Neural cell (in vitro differentiated cells): ENCODE results near the gene SFXN3. TPM values are rescaled to one million over a fixed set of nuclear protein-coding genes. Genes with fewer than 3 reads are reported as not detected.

Source experiments
- H2AFZ ChIP-seq: fragments of 200-600, 300-800 bp; sonication (generic), shearing (Covaris generic); 2 replicates; pipeline ENCODE4 v1.6.0; 2014; ENCODE audit warnings: low read depth, mild to moderate bottlenecking, antibody characterized with exemption, low read length, moderate library complexity
- H3F3A ChIP-seq: fragments of 200-600 bp; shearing (Covaris generic); 2 replicates; pipeline ENCODE4 v1.6.1; 2016; ENCODE audit warnings: mild to moderate bottlenecking, moderate library complexity, mixed read lengths, antibody characterized with exemption, low read length; ENCODE audit not compliant: insufficient read depth, poor library complexity, severe bottlenecking
- H3K27ac ChIP-seq: fragments of 200-600, 300-800 bp; sonication (generic), shearing (Covaris generic); 2 replicates; pipeline ENCODE4 v1.5.1; 2014; ENCODE audit warnings: mild to moderate bottlenecking, low read length, moderate library complexity
- H3K27me3 ChIP-seq: fragments of 300-800, 200-600 bp; sonication (generic), shearing (Covaris generic); 2 replicates; pipeline ENCODE4 v1.6.0; 2014; ENCODE audit warnings: mild to moderate bottlenecking, low read depth, low read length, moderate library complexity; ENCODE audit not compliant: insufficient read depth
- H3K36me3 ChIP-seq: fragments of 300-800, 200-600 bp; sonication (generic), shearing (Covaris generic); 2 replicates; pipeline ENCODE4 v1.5.1; 2014; ENCODE audit warnings: mild to moderate bottlenecking, antibody characterized with exemption, low read length, moderate library complexity; ENCODE audit not compliant: insufficient read depth
- H3K4me2 ChIP-seq: fragments of 300-800, 200-600 bp; sonication (generic), shearing (Covaris generic); 2 replicates; pipeline ENCODE4 v1.6.0; 2014; ENCODE audit warnings: mild to moderate bottlenecking, low read length
- H3K4me3 ChIP-seq: fragments of 300-800, 200-600 bp; sonication (generic), shearing (Covaris generic); 2 replicates; pipeline ENCODE4 v1.5.1; 2014; ENCODE audit warnings: mild to moderate bottlenecking, low read length, moderate library complexity
- H3K79me2 ChIP-seq: fragments of 200-600 bp; shearing (Covaris generic); replicated peaks from 2 replicates; pipeline ENCODE4 v1.6.0; 2014; ENCODE audit warnings: mild to moderate bottlenecking, low read length, moderate library complexity; ENCODE audit not compliant: insufficient read depth
- H3K9ac ChIP-seq: fragments of 300-800, 200-600 bp; sonication (generic), shearing (Covaris generic); 2 replicates; pipeline ENCODE4 v1.6.1; 2016; ENCODE audit warnings: mild to moderate bottlenecking, low read length, mixed read lengths
- H3K9me2 ChIP-seq: fragments of 200-600 bp; shearing (Covaris generic); 2 replicates; pipeline ENCODE4 v1.6.1; 2016; ENCODE audit warnings: mild to moderate bottlenecking, low read length, mixed read lengths; ENCODE audit not compliant: insufficient read depth
- H3K9me3 ChIP-seq: fragments of 200-600, 300-800 bp; sonication (generic), shearing (Covaris generic); 2 replicates; pipeline ENCODE4 v1.6.1; 2016; ENCODE audit warnings: mild to moderate bottlenecking, mixed run types, low read length, moderate library complexity, mixed read lengths
- H4K20me1 ChIP-seq: fragments of 200-600 bp; shearing (Covaris generic); 2 replicates; pipeline ENCODE4 v1.6.1; 2016; ENCODE audit warnings: mild to moderate bottlenecking, mixed run types; ENCODE audit not compliant: insufficient read depth
- CTCF ChIP-seq: fragments of 450-650 bp; IDR thresholded peaks from 2 replicates; pipeline ENCODE4 v1.5.1; 2014; ENCODE audit warnings: antibody characterized with exemption, mild to moderate bottlenecking, moderate library complexity; ENCODE audit not compliant: poor library complexity, severe bottlenecking
- EP300 ChIP-seq: fragments of 450-650 bp; conservative IDR thresholded peaks from 2 replicates; pipeline ENCODE4 v1.6.1; 2014; ENCODE audit warnings: antibody characterized with exemption, mild to moderate bottlenecking, moderate library complexity; ENCODE audit not compliant: poor library complexity, severe bottlenecking
- EZH2 ChIP-seq: fragments of 200-600, 300-800 bp; shearing (Covaris generic), sonication (generic); IDR thresholded peaks from 2 replicates; pipeline ENCODE4 v1.6.1; 2014; ENCODE audit warnings: antibody characterized with exemption, low read length, borderline replicate concordance, mild to moderate bottlenecking; ENCODE audit not compliant: insufficient read depth, poor library complexity, severe bottlenecking
- MXI1 ChIP-seq: fragments of 450-650 bp; conservative IDR thresholded peaks from 2 replicates; pipeline ENCODE4 v1.6.1; 2014; ENCODE audit warnings: antibody characterized with exemption, mild to moderate bottlenecking; ENCODE audit not compliant: poor library complexity, severe bottlenecking
- POLR2AphosphoS5 ChIP-seq: IDR thresholded peaks from 2 replicates; pipeline ENCODE4 v1.6.1; 2012
- RAD21 ChIP-seq: fragments of 450-650 bp; conservative IDR thresholded peaks from 2 replicates; pipeline ENCODE4 v1.6.1; 2014; ENCODE audit warnings: antibody characterized with exemption, mild to moderate bottlenecking, moderate library complexity
- REST ChIP-seq: IDR thresholded peaks from 2 replicates; pipeline ENCODE4 v1.6.1; 2012; ENCODE audit warnings: borderline replicate concordance
- SMC3 ChIP-seq: fragments of 450-650 bp; conservative IDR thresholded peaks from 2 replicates; pipeline ENCODE4 v1.6.1; 2014; ENCODE audit warnings: antibody characterized with exemption, mild to moderate bottlenecking, moderate library complexity; ENCODE audit not compliant: poor library complexity
- TAF1 ChIP-seq: IDR thresholded peaks from 2 replicates; pipeline ENCODE4 v1.6.1; 2012; ENCODE audit warnings: low read depth
- polyA plus RNA-seq: library from polyadenylated mRNA; depleted of rRNA; stranded (reverse); fragments of >200 nt; gene quantifications from 2 replicates; pipeline ENCODE4 v1.2.3, GENCODE V29; 2014

Gene SFXN3
- polyA plus RNA-seq, 1 donor from 2014 or later = 52.1 TPM

DNA sequence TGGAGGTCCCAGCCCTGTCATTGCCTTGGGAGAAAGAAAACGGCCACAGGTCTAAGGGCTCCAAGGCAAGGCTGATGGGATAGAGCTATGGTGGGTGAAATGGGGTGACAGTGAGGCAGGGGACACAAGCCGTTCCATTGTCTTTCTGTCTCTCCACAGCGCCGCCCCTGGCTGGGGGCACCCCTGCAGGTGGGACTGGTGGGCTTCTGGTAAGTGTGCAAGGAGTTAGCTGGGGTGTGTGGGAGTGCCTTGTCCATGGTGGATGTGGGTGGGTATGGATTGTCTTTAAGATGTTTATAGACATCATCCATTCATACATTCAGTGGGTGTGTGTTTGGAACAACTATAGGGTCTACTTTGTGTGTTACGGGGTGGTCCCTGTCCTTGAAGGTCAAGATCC, 7.5 kb downstream of the SFXN3 start:
- H3F3A ChIP-seq = no peaks in the 10 kb centered on the region
- H3K27ac ChIP-seq = no peak overlapping the region
- no peak overlapping the region for H2AFZ ChIP-seq
- peaks cover 8% of the 10 kb centered on the region for H3K27me3 ChIP-seq
- H4K20me1 ChIP-seq = no peaks in the 10 kb centered on the region
- H3K9me3 ChIP-seq = no peaks in the 10 kb centered on the region
- no peaks in the 10 kb centered on the region for H3K36me3 ChIP-seq
- TF ChIP-seq EZH2 (no peak), POLR2AphosphoS5 (no peak), REST (no peak), SMC3 (no peak), MXI1 (no peak), TAF1 (no peak), EP300 (no peak), RAD21 (no peak), CTCF (no peak)
- no peak overlapping the region for H3K4me3 ChIP-seq
- no peaks in the 10 kb centered on the region for H3K9me2 ChIP-seq
- H3K4me2 ChIP-seq = no peak overlapping the region
- no peak overlapping the region for H3K9ac ChIP-seq
- H3K79me2 ChIP-seq = no peaks in the 10 kb centered on the region

GRCh38 chr10:101040061-101040460, 9.0 kb downstream of the SFXN3 start:
- Histone ChIP-seq H3K4me2 (no peak overlapping the region), H3K36me3 (no peaks in the 10 kb centered on the region), H3K9ac (no peak overlapping the region), H3K27ac (no peak overlapping the region), H3F3A (peaks cover 4% of the 10 kb centered on the region), H4K20me1 (no peaks in the 10 kb centered on the region), H3K9me2 (no peaks in the 10 kb centered on the region), H3K4me3 (no peak overlapping the region), H3K79me2 (no peaks in the 10 kb centered on the region), H2AFZ (no peak overlapping the region), H3K9me3 (no peaks in the 10 kb centered on the region), H3K27me3 (peaks cover under 1% of the 10 kb centered on the region)
- TF ChIP-seq MXI1 (no peak), REST (no peak), EZH2 (no peak), CTCF (no peak), SMC3 (no peak), TAF1 (no peak), EP300 (no peak), RAD21 (no peak), POLR2AphosphoS5 (no peak)
